PC-9 (cell line): ENCODE data around the gene KDM4C. TPM values are rescaled to one million over a fixed set of nuclear protein-coding genes. Genes with fewer than 3 reads are reported as not detected.

Experiments
- BruUV-seq: library from RNA; stranded (reverse); fragments of 400-500 nt; replicated peaks from 2 replicates; lab custom pipeline; 2021; lab: Mats Ljungman, UMichigan
- CTCF ChIA-PET: fragments of 300-600 bp; sonication (Branson Sonifier 250); formaldehyde crosslinking; loops from one replicate; lab custom pipeline; 2022; ENCODE audit warnings: antibody characterized with exemption; lab: Charles Lee
- POLR2A ChIA-PET: fragments of 300-600 bp; sonication (Branson Sonifier 250); formaldehyde crosslinking; loops from one replicate; lab custom pipeline; 2022; ENCODE audit warnings: antibody characterized with exemption; ENCODE audit not compliant: unreplicated experiment; lab: Charles Lee
- DNase-seq, 2 experiments: peaks; one replicate each; pipeline versions ENCODE4 v3.0.0 to v3.0.0-alpha.2; 2015 to 2022; ENCODE audit warnings: mixed read lengths in 1 of 2
- H2AFZ ChIP-seq: fragments of 200-600 bp; sonication (generic); 2 replicates; pipeline ENCODE4 v1.8.1; 2017; ENCODE audit warnings: antibody characterized with exemption
- H3F3A ChIP-seq: fragments of 200-600 bp; sonication (generic); 2 replicates; pipeline ENCODE4 v1.8.1; 2017; ENCODE audit warnings: antibody characterized with exemption, mild to moderate bottlenecking, low read depth; ENCODE audit not compliant: insufficient read depth
- H3K27ac ChIP-seq: fragments of 200-600 bp; sonication (generic); 2 replicates; pipeline ENCODE4 v1.6.1; 2016; ENCODE audit warnings: mixed run types
- H3K27me3 ChIP-seq: fragments of 200-600 bp; sonication (generic); 2 replicates; pipeline ENCODE4 v1.6.1; 2016; ENCODE audit warnings: low read depth, mixed run types; ENCODE audit not compliant: insufficient read depth
- H3K36me3 ChIP-seq: fragments of 200-600 bp; sonication (generic); 2 replicates; pipeline ENCODE4 v1.6.1; 2016; ENCODE audit warnings: low read depth, mixed run types
- H3K4me1 ChIP-seq: fragments of 200-600 bp; sonication (generic); replicated peaks from 2 replicates; pipeline ENCODE4 v1.6.1; 2016; ENCODE audit warnings: mixed run types; ENCODE audit not compliant: insufficient read depth
- H3K4me2 ChIP-seq: fragments of 200-600 bp; sonication (generic); 2 replicates; pipeline ENCODE4 v1.6.1; 2017; ENCODE audit warnings: mixed run types
- H3K4me3 ChIP-seq: fragments of 200-600 bp; sonication (generic); 2 replicates; pipeline ENCODE4 v1.6.1; 2016; ENCODE audit warnings: mixed run types
- H3K79me2 ChIP-seq: fragments of 200-600 bp; sonication (generic); 2 replicates; pipeline ENCODE4 v1.6.1; 2017; ENCODE audit warnings: low read depth, mixed run types
- H3K9me2 ChIP-seq: fragments of 200-600 bp; sonication (generic); 2 replicates; pipeline ENCODE4 v1.8.1; 2017; ENCODE audit warnings: mild to moderate bottlenecking; ENCODE audit not compliant: insufficient read depth
- H3K9me3 ChIP-seq: fragments of 200-600 bp; sonication (generic); 2 replicates; pipeline ENCODE4 v1.8.1; 2016; ENCODE audit warnings: low read depth; ENCODE audit not compliant: insufficient read depth
- H4K20me1 ChIP-seq: fragments of 200-600 bp; sonication (generic); 2 replicates; pipeline ENCODE4 v1.8.1; 2017; ENCODE audit not compliant: insufficient read depth
- CTCF ChIP-seq: fragments of 200-600 bp; sonication (generic); conservative IDR thresholded peaks from 2 replicates; pipeline ENCODE4 v1.6.1; 2017; ENCODE audit warnings: mixed run types, antibody characterized with exemption, mild to moderate bottlenecking, moderate library complexity
- EZH2 ChIP-seq: fragments of 200-600 bp; sonication (generic); IDR thresholded peaks from 2 replicates; pipeline ENCODE4 v1.8.0; 2017; ENCODE audit warnings: antibody characterized with exemption, low read depth
- intact Hi-C: fragments of 100-400 bp; cut with micrococcal nuclease; formaldehyde crosslinking; loops from one replicate; pipeline ENCODE4 v1.10.0; 2022; ENCODE audit not compliant: unreplicated experiment
- total RNA-seq: library from RNA; stranded (reverse); gene quantifications from 2 replicates; pipeline ENCODE4 v1.2.3, GENCODE V29; 2021

KDM4C gene
- total RNA-seq, 1 experiment from 2014 or later = 12.9 TPM

- no peaks in the 10 kb centered on the region for H3F3A ChIP-seq
- no peak for DNase-seq
- TF ChIP-seq EZH2 (no peak), CTCF (no peak)
- H3K9me3 ChIP-seq = no peaks in the 10 kb centered on the region
- H2AFZ ChIP-seq = no peak overlapping the region
- H3K4me3 ChIP-seq = no peak overlapping the region
- H3K9me2 ChIP-seq = no peaks in the 10 kb centered on the region
- intact Hi-C loops = no loop called here
- no peaks in the 10 kb centered on the region for H3K27me3 ChIP-seq
- H3K27ac ChIP-seq = no peak overlapping the region
- H4K20me1 ChIP-seq = peaks cover 4% of the 10 kb centered on the region; the same call in 1 of the 2 replicates
- no peak overlapping the region for H3K4me2 ChIP-seq
- H3K36me3 ChIP-seq = no peaks in the 10 kb centered on the region
- H3K4me1 ChIP-seq = no peaks in the 10 kb centered on the region
- no TSS peak for BruUV-seq
- CTCF ChIA-PET = no interaction called here
- POLR2A ChIA-PET = no interaction called here
- H3K79me2 ChIP-seq = 0 out of 2 replicates have a peak, but pooled peaks cover 5% of the 10 kb centered on the region
Measured at GRCh38 chr9:6793203-6793602, 35.4 kb downstream of the KDM4C start.

- H3K4me3 ChIP-seq = no peak overlapping the region
- H3K4me2 ChIP-seq = no peak overlapping the region
- BruUV-seq = no TSS peak
- no peak for DNase-seq
- H2AFZ ChIP-seq = no peak overlapping the region
- ChIA-PET POLR2A (no interaction called here), CTCF (interaction anchor here (0.6 kb wide), 1 partner anchor 642 kb away, joined by 3 read pairs; no protein-coding TSS in a partner anchor)
- H3F3A ChIP-seq = no peaks in the 10 kb centered on the region
- no peaks in the 10 kb centered on the region for H3K4me1 ChIP-seq
- TF ChIP-seq CTCF (no peak), EZH2 (no peak)
- H3K9me3 ChIP-seq = no peaks in the 10 kb centered on the region
- 0 out of 2 replicates have a peak, but pooled peaks cover 5% of the 10 kb centered on the region for H3K79me2 ChIP-seq
- H4K20me1 ChIP-seq = no peaks in the 10 kb centered on the region
- no peaks in the 10 kb centered on the region for H3K9me2 ChIP-seq
- no peaks in the 10 kb centered on the region for H3K27me3 ChIP-seq
- H3K27ac ChIP-seq = no peak overlapping the region
- H3K36me3 ChIP-seq = no peaks in the 10 kb centered on the region
- intact Hi-C loops = no loop called here
Measured at GRCh38 chr9:6794936-6795335, 37.2 kb downstream of the KDM4C start.

GRCh38 chr9:6802926-6803325 is 45.2 kb downstream of the KDM4C start:
- no peaks in the 10 kb centered on the region for H3K36me3 ChIP-seq
- ChIA-PET CTCF (no interaction called here), POLR2A (no interaction called here)
- no peaks in the 10 kb centered on the region for H3K9me3 ChIP-seq
- TF ChIP-seq CTCF = no peak
- no peak for TF ChIP-seq EZH2
- H2AFZ ChIP-seq = no peak overlapping the region
- H3K9me2 ChIP-seq = no peaks in the 10 kb centered on the region
- H3K79me2 ChIP-seq = no peaks in the 10 kb centered on the region
- no peak for DNase-seq
- no peaks in the 10 kb centered on the region for H3K27me3 ChIP-seq
- H3F3A ChIP-seq = no peaks in the 10 kb centered on the region
- intact Hi-C loops = no loop called here
- no TSS peak for BruUV-seq
- no peak overlapping the region for H3K4me2 ChIP-seq
- H3K4me1 ChIP-seq = no peaks in the 10 kb centered on the region
- no peaks in the 10 kb centered on the region for H4K20me1 ChIP-seq
- H3K27ac ChIP-seq = no peak overlapping the region
- no peak overlapping the region for H3K4me3 ChIP-seq
